Activated T-cell treated with anti-CD3 and anti-CD28 coated beads, Interleukin-2, amount 50 U/mL, for 72 hours (primary cell): Measurements from ENCODE around the gene ANKS1B. TPM values are rescaled to one million over a fixed set of nuclear protein-coding genes. Genes with fewer than 3 reads are reported as not detected.

ENCODE experiments used
- ATAC-seq, 2 donors: fragments of 150-1000 bp; cut with Tn5 transposase; replicated peaks in 1 of 2; 2 replicates each; pipeline ENCODE4 v1.10.0; 2021; ENCODE audit warnings: moderate library complexity in 2 of 2, mild to moderate bottlenecking in 1 of 2
- DNase-seq, 2 donors: peaks; one replicate each; pipeline ENCODE4 v3.0.0; 2021 to 2022; ENCODE audit warnings: mixed read lengths in 1 of 2
- H3K27ac Mint-ChIP-seq: one replicate; pipeline ENCODE4 v1.8.0; 2022; ENCODE audit warnings: mild to moderate bottlenecking, moderate library complexity, mixed read lengths
- H3K27me3 Mint-ChIP-seq: one replicate; pipeline ENCODE4 v1.8.0; 2022; ENCODE audit warnings: low read depth, mixed read lengths
- H3K36me3 Mint-ChIP-seq, 2 donors: one replicate each; pipeline ENCODE4 v1.8.0; 2022; ENCODE audit warnings: mixed read lengths in 2 of 2, mild to moderate bottlenecking in 1 of 2; ENCODE audit not compliant: insufficient read depth in 2 of 2
- H3K4me1 Mint-ChIP-seq: one replicate; pipeline ENCODE4 v1.8.0; 2022; ENCODE audit warnings: low read depth, mixed read lengths
- H3K4me3 Mint-ChIP-seq, 2 donors: one replicate each; pipeline ENCODE4 v1.8.0; 2022; ENCODE audit warnings: mild to moderate bottlenecking in 2 of 2, mixed read lengths in 2 of 2, moderate library complexity in 2 of 2
- H3K9me3 Mint-ChIP-seq, 2 donors: one replicate each; pipeline ENCODE4 v1.8.0; 2022; ENCODE audit warnings: mixed read lengths in 2 of 2
- total RNA-seq, 2 donors: library from RNA; stranded (reverse); gene quantifications; one replicate each; pipeline ENCODE4 v1.2.3, GENCODE V29; 2022

The ANKS1B gene
- total RNA-seq, 2 donors from 2014 or later, result 0.19 to 0.63 TPM

DNA sequence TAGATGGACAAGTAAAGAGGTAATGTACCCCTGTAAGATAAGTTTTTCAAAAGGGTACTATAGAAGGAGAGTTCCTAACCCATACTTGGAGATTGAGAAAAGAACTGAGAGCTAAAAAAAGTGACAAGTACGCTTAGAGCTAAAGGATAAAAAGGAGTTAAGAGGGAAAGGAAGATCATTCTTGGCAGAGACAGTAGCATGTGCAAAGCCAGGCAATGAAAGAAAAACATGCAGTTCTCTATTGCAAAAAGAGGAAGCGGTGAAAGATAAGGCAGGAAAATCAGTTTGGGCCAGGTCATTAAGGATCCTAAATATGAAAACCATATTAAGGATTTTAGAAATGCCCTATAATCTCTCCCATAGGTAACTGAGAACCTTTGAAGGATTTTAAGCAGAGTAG lies 837.6 kb downstream of the ANKS1B start:
- Mint-ChIP-seq H3K4me1 (no peaks in the 10 kb centered on the region), H3K36me3 (no peaks in the 10 kb centered on the region), H3K27me3 (no peaks in the 10 kb centered on the region), H3K4me3 (no peak overlapping the region), H3K27ac (no peak overlapping the region), H3K9me3 (peaks cover 0 to 5% of the 10 kb centered on the region in 2 donors)
- ATAC-seq, result no peak
- DNase-seq, result no peak

DNA sequence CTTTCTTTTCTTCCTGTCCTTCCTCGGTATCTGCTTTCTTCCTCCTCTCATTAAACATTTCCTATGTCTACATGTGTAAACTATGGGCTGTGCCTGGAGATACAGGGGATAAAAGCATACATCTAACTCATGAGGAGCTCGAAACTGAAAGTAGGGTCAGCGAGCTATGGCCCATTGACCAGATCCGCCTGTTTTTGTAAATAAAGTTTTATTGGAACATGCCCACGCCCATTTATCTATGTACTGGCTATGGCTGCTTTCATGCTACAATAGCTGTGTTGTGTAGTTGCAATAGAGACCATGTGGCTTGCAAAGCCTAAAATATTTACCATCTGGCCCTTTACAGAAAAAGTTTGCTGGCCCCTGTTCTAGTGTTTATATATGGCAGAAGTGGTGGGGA lies 838.0 kb downstream of the ANKS1B start:
- no peak overlapping the region for H3K4me3 Mint-ChIP-seq
- no peak for DNase-seq
- no peaks in the 10 kb centered on the region for H3K27me3 Mint-ChIP-seq
- ATAC-seq, result no peak
- H3K36me3 Mint-ChIP-seq, result no peaks in the 10 kb centered on the region
- H3K27ac Mint-ChIP-seq, result no peak overlapping the region
- H3K9me3 Mint-ChIP-seq, result peaks cover 0 to 8% of the 10 kb centered on the region in 2 donors
- no peaks in the 10 kb centered on the region for H3K4me1 Mint-ChIP-seq

DNA sequence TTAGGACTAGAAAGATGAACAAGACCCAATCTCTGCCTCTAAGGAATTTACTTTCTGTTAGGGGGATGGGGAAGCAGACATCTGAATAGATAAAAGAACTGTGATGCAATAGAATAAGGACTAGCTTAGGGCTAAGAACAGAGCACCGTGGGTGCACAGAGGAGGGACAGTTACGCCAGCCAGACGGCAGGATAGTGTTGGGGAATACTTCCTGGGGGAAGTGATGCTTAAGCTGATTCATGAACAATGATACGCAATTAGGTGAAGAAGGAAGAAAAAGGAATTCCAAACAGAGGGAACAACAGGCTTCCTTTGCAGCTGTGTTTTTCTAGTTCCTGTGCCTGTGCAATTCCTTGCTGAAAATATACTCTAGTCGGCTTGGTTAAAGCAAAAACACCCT lies 838.6 kb downstream of the ANKS1B start:
- no peaks in the 10 kb centered on the region for H3K27me3 Mint-ChIP-seq
- H3K9me3 Mint-ChIP-seq, result peaks cover 0 to 10% of the 10 kb centered on the region in 2 donors
- no peaks in the 10 kb centered on the region for H3K36me3 Mint-ChIP-seq
- no peak overlapping the region for H3K27ac Mint-ChIP-seq
- DNase-seq, result no peak
- H3K4me3 Mint-ChIP-seq, result no peak overlapping the region
- no peak for ATAC-seq
- no peaks in the 10 kb centered on the region for H3K4me1 Mint-ChIP-seq

DNA sequence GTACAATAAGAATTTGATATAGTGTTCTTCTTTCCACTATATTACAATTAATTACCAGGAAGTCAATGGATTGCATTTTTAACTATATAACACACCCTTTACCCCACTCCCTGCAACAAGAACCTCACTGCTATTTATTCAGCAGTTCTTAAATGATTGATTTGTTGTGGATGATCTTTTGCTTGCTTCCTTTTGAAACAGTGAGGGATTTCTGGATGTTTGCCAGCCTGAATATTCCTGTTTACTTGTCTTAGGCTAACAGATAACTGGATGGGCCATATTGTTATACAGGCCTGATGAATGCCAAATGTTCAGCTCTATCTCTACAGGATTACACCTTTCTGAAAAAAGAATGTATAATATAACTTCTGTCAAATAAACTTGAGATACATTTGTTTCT lies 842.1 kb downstream of the ANKS1B start:
- no peak overlapping the region for H3K27ac Mint-ChIP-seq
- H3K4me3 Mint-ChIP-seq, result no peak overlapping the region
- H3K9me3 Mint-ChIP-seq, result peaks cover 3 to 11% of the 10 kb centered on the region in 2 donors
- no peaks in the 10 kb centered on the region for H3K36me3 Mint-ChIP-seq
- no peaks in the 10 kb centered on the region for H3K4me1 Mint-ChIP-seq
- ATAC-seq (no peak), DNase-seq (no peak)
- H3K27me3 Mint-ChIP-seq, result no peaks in the 10 kb centered on the region

DNA sequence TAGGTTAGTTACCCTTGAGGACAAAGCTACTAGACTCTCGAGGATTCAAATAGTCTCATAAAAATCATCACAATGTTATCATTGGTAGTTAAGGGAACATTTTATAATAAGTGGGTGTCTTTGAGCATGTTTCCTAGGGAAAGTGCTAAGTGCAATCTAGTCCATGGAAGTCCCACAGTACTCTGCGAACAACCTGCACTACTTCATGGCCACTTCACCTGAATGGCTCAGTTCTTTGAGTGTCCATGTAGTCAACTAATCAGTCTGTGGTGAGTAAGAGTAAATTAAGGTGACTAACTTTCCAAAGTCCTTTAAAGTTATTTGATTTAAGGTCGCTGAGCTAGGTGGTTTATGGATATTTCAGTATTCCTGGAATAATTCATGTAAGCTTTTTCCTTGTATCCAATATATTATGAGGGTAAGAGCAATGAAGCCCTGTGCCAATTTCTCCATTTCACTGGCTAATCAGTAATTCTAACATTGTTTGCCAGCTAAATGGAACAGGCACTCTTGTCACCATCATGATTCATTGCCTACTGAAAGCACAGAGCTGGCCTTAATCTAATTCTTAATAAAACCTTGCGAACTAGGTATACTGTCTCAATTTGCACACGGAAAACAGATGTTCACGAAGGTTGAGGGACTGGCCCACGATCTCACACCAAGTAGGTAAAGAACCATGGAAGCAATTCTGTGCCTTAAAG lies 844.6 kb downstream of the ANKS1B start:
- H3K27me3 Mint-ChIP-seq, result no peaks in the 10 kb centered on the region
- ATAC-seq (no peak), DNase-seq (no peak)
- H3K36me3 Mint-ChIP-seq, result no peaks in the 10 kb centered on the region
- peaks cover 3 to 10% of the 10 kb centered on the region in 2 donors for H3K9me3 Mint-ChIP-seq
- H3K4me3 Mint-ChIP-seq, result no peak overlapping the region
- no peaks in the 10 kb centered on the region for H3K4me1 Mint-ChIP-seq
- H3K27ac Mint-ChIP-seq, result no peak overlapping the region

DNA sequence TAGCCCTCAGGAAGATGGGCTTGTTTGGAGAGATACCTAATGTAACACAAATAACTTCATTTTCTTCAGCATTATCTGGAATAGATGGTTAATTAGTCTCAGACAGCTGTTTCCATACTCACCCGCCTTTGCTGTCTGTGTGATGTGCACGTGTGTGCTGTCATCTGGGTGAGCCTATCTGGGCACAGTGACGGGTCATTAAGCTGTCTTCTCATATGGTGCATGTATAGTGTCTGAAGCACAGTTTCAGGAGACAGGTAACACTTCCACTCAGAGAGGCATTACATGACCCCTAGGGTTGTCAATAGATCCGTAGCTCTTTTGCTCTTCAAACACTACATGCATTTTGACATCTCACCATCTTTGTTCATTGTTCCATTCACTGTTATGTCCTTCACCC lies 846.3 kb downstream of the ANKS1B start:
- Mint-ChIP-seq H3K9me3 (peaks cover 4 to 6% of the 10 kb centered on the region in 2 donors), H3K27me3 (no peaks in the 10 kb centered on the region), H3K4me1 (no peaks in the 10 kb centered on the region), H3K27ac (no peak overlapping the region), H3K4me3 (no peak overlapping the region), H3K36me3 (no peaks in the 10 kb centered on the region)
- ATAC-seq, result no peak
- no peak for DNase-seq

DNA sequence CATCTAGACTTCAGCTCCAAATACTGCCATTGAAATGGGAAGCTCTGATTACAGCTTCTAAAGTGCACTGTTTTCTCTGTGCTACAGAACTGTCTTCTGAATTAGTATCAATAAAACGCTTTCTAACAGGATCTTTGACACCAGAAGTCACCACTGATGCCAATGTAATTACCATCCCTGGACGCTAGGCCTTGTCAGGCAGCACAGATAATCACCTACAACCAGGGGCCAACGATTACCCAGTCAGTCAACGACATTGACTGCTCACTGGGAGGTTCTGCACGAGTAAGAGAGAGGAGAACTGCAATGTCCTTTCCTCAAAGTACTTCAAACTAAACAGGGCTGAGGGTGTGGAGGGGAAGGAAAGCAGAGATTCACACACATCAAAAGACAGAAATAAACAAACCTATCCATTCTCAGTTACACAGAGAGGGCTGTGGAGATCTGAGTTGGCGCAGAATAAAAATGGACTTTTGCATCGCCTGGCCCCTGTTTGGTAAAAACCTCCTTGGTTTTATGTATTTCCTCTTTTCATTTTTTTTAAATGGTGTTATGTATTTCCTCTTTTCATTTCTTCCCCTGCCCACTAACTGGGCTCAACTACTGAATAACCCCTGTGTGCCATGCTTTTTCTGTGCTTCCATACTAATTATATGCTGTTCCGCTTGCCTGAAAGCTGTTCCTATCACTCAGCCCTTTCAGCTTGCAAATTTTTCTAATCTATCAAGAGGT lies 847.4 kb downstream of the ANKS1B start:
- no peaks in the 10 kb centered on the region for H3K27me3 Mint-ChIP-seq
- no peaks in the 10 kb centered on the region for H3K36me3 Mint-ChIP-seq
- no peak overlapping the region for H3K27ac Mint-ChIP-seq
- ATAC-seq, result no peak
- H3K9me3 Mint-ChIP-seq, result peaks cover 5 to 6% of the 10 kb centered on the region in 2 donors
- DNase-seq, result no peak
- H3K4me3 Mint-ChIP-seq, result no peak overlapping the region
- H3K4me1 Mint-ChIP-seq, result no peaks in the 10 kb centered on the region

DNA sequence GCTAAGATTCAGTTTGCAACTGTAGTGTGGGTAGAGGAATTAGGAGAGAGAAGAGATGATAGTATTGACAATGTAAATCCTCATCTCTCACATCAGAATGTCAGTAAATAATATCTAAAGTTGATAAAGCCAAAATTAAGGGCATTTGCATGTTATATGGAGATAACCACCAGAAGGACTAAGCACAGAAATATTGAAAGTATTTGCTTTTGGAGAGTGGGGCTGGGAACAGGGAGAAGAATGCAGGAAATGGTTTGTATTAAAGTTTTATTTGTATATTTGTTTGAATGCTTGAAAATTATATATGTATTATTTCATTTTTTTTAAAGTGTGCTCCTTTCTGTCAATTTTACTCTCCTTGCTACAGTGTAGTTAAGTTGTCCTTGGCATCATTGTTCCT lies 848.2 kb downstream of the ANKS1B start:
- no peak overlapping the region for H3K4me3 Mint-ChIP-seq
- no peak for DNase-seq

DNA sequence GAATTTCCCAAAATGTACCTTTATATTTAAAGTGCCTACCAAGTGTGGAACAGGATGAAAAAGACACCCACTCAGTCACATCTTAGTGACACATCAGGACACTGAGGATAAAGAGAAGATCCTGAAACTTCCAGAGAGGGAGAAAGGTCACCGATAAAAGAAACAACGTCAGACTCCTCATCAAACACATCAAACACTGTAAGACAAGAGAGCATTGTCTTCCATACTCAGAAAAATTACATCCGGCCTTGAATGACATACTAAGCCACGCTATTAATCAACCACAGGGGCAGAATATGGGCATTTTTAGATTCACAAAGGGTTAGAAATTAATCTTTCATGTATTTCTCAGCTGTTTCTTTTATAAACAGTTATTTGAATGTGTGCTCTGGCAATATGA lies 849.4 kb downstream of the ANKS1B start:
- ATAC-seq, result no peak
- no peak overlapping the region for H3K27ac Mint-ChIP-seq
- no peak overlapping the region for H3K4me3 Mint-ChIP-seq
- H3K27me3 Mint-ChIP-seq, result no peaks in the 10 kb centered on the region
- H3K36me3 Mint-ChIP-seq, result no peaks in the 10 kb centered on the region
- no peaks in the 10 kb centered on the region for H3K4me1 Mint-ChIP-seq
- no peak for DNase-seq
- H3K9me3 Mint-ChIP-seq, result peaks cover 0 to 5% of the 10 kb centered on the region in 2 donors

More for the DNA sequence above, 848.2 kb downstream of the ANKS1B start:
- Mint-ChIP-seq H3K36me3 (no peaks in the 10 kb centered on the region), H3K27ac (no peak overlapping the region), H3K4me1 (no peaks in the 10 kb centered on the region), H3K27me3 (no peaks in the 10 kb centered on the region), H3K9me3 (peaks cover 2 to 5% of the 10 kb centered on the region in 2 donors)
- no peak for ATAC-seq

DNA sequence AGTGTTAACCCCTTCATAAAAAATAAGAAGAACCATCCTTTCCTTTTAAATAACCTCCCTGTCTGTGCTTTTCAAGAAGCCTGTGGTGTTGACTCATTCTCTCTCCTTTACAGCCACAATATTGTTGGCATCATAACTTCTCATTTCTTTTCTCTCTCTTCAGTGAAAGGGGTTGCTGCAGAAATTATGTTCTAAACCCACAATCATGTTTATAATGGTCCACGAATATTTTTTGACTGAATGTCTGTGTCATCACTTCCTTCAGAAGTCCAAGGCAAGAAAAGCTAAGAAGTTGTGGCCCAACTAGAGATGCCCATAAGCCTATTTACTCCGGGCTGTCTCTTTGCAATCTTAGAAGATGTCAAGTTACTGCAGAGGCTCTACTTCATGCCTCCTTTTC lies 851.3 kb downstream of the ANKS1B start:
- no peaks in the 10 kb centered on the region for H3K4me1 Mint-ChIP-seq
- peaks cover 4 to 5% of the 10 kb centered on the region in 2 donors for H3K9me3 Mint-ChIP-seq
- H3K27ac Mint-ChIP-seq, result no peak overlapping the region
- no peaks in the 10 kb centered on the region for H3K27me3 Mint-ChIP-seq
- ATAC-seq (no peak), DNase-seq (no peak)
- H3K36me3 Mint-ChIP-seq, result no peaks in the 10 kb centered on the region
- no peak overlapping the region for H3K4me3 Mint-ChIP-seq

DNA sequence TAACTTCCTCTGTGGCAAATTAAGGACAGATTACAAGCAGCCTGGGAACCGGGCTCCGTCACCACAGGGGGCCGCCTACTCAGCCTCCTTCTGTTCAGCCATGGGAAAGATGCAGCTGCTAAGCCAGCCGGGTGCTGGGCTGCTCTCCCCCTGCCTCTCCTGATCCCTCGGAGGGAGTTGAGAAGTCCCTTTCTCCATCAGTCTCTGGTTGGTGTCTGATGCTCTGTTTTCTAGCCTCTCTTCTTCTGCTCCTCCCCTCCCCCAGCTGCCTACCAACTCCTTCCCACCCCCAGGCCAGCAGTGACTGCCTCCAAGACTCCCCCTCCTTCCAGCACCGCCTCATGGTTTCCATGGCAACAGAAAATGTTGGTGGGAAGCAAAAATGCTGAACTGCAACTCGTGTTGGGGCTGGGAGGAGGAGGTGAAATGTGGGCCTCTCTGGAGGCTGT lies 853.0 kb downstream of the ANKS1B start:
- H3K27ac Mint-ChIP-seq, result no peak overlapping the region
- DNase-seq (no peak), ATAC-seq (no peak)
- H3K36me3 Mint-ChIP-seq, result no peaks in the 10 kb centered on the region
- H3K9me3 Mint-ChIP-seq, result peaks cover 4 to 5% of the 10 kb centered on the region in 2 donors
- no peaks in the 10 kb centered on the region for H3K4me1 Mint-ChIP-seq
- H3K27me3 Mint-ChIP-seq, result no peaks in the 10 kb centered on the region
- no peak overlapping the region for H3K4me3 Mint-ChIP-seq

DNA sequence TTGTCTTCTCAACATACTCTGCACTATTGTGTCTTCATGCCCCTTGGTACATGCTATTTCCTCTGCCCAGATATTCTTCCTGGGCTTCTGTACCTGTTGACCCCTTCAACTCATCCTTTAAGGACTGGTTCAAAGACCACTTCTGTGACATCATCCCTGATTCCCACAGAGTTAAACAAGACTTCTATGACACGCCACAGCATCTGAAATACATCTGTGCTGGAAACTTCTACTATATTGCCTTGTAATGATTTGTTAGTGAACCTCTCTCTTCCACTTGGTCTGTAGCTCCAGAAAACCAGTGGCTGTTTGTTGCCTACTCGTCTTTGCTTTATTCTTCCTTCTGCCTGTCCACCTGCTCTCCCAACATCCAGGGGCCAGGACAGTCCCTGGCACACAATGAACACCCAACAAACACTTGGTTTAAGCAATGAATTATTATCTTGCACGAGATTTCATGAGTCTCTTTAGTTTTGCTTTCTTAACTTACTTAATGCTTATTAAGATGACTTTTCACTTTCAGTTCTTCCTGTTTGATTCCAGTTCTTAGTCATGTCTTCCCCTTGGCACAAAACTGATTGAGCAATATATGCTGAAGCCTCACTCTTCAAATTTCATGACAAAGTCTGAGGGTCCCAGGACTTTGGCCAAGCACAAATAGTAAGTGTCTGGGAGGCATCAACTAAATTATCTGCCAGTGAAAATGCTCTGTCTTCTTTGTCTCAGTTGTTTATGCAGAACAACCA lies 853.8 kb downstream of the ANKS1B start:
- peaks cover 4 to 5% of the 10 kb centered on the region in 2 donors for H3K9me3 Mint-ChIP-seq

DNA sequence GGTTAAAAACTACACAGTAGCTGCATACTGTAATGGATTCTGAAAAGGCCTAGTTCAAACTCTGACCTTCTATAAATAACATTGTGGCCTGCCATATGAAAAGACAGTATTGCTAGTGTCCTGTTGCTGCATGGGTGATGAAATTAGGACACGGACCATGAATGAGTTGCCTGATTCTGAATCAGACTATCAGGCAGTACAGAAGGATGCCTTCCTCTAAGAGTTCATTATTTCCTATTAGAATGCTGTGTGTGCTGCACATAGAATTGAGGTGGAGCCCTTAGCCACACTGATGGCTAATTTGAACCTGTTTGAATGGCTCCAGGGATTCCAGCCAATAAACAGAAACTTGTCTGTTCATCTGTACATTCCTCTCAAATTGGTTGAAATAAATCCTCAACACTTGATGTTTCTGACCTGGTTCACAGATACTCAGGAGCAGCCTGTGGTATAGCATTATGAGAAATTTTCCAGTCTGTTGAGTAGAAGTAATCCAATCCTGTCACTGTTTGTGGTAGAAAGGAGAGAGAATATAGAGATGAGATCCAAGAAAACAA lies 856.4 kb downstream of the ANKS1B start:
- no peaks in the 10 kb centered on the region for H3K27me3 Mint-ChIP-seq
- DNase-seq (no peak), ATAC-seq (no peak)
- no peaks in the 10 kb centered on the region for H3K4me1 Mint-ChIP-seq
- H3K27ac Mint-ChIP-seq, result no peak overlapping the region
- H3K4me3 Mint-ChIP-seq, result no peak overlapping the region
- H3K36me3 Mint-ChIP-seq, result no peaks in the 10 kb centered on the region
- H3K9me3 Mint-ChIP-seq, result peaks cover 3 to 4% of the 10 kb centered on the region in 2 donors

More for the DNA sequence above, 853.8 kb downstream of the ANKS1B start:
- H3K27me3 Mint-ChIP-seq, result no peaks in the 10 kb centered on the region
- H3K36me3 Mint-ChIP-seq, result no peaks in the 10 kb centered on the region
- H3K4me3 Mint-ChIP-seq, result no peak overlapping the region
- no peaks in the 10 kb centered on the region for H3K4me1 Mint-ChIP-seq
- no peak overlapping the region for H3K27ac Mint-ChIP-seq
- DNase-seq (no peak), ATAC-seq (no peak)
